GM12878 (cell line): ENCODE measurements around the gene SGTA. TPM values are rescaled to one million over a fixed set of nuclear protein-coding genes. Genes with fewer than 3 reads are reported as not detected.
A peak's percentile ranks its signal among the peaks of the same experiment; 100 is the strongest.

Experiments used
- CBFB ChIP-seq: IDR thresholded peaks from 2 replicates; pipeline ENCODE4 v1.6.1; 2016; ENCODE audit warnings: antibody characterized with exemption, low read depth
- CBX3 ChIP-seq: fragments of 200-600 bp; sonication (generic); IDR thresholded peaks from 2 replicates; pipeline ENCODE4 v1.6.1; 2016; ENCODE audit warnings: low read depth, borderline replicate concordance
- EP300 ChIP-seq, 2 experiments: fragments of 150-350 bp in 1 of 2; IDR thresholded peaks; 2 replicates each; pipeline ENCODE4 v1.6.1; 2011 to 2012; ENCODE audit warnings: low read depth in 2 of 2, low read length in 2 of 2, borderline replicate concordance in 1 of 2, improper control_type of control experiment in 1 of 2, inconsistent platforms in 1 of 2; ENCODE audit not compliant: control insufficient read depth in 1 of 2
- GABPA ChIP-seq: IDR thresholded peaks from 2 replicates; pipeline ENCODE4 v1.6.1; 2014; ENCODE audit warnings: antibody characterized with exemption, low read depth, mild to moderate bottlenecking, inconsistent platforms
- HDAC6 ChIP-seq: fragments of 200-600 bp; sonication (generic); IDR thresholded peaks from one replicate; pipeline ENCODE4 v1.8.0; 2017; ENCODE audit warnings: antibody characterized with exemption; ENCODE audit not compliant: unreplicated experiment
- IKZF1 ChIP-seq: fragments of 450-650 bp; conservative IDR thresholded peaks from 2 replicates; pipeline ENCODE4 v1.6.1; 2017; ENCODE audit warnings: antibody characterized with exemption, mild to moderate bottlenecking
- IKZF2 ChIP-seq, 2 experiments: fragments of 450-650 bp; IDR thresholded peaks; 2 replicates each; pipeline ENCODE4 v1.6.1; 2017; ENCODE audit warnings: mild to moderate bottlenecking in 2 of 2, moderate library complexity in 2 of 2
- KAT2A ChIP-seq: conservative IDR thresholded peaks from 2 replicates; pipeline ENCODE4 v1.6.1; 2011; ENCODE audit warnings: low read depth, low read length; ENCODE audit not compliant: control insufficient read depth
- KLF5 ChIP-seq: fragments of 450-650 bp; IDR thresholded peaks from 2 replicates; pipeline ENCODE4 v1.6.1; 2014; ENCODE audit warnings: mild to moderate bottlenecking; ENCODE audit not compliant: partially characterized antibody
- MEF2A ChIP-seq: IDR thresholded peaks from 2 replicates; pipeline ENCODE4 v1.6.1; 2011; ENCODE audit warnings: low read depth, mild to moderate bottlenecking, low read length, moderate library complexity; ENCODE audit not compliant: insufficient read depth
- NFIC ChIP-seq: IDR thresholded peaks from 2 replicates; pipeline ENCODE4 v1.6.1; 2012; ENCODE audit warnings: low read depth, mild to moderate bottlenecking, inconsistent platforms, low read length, moderate library complexity
- POU2F2 ChIP-seq: IDR thresholded peaks from 3 replicates; pipeline ENCODE4 v1.6.1; 2011; ENCODE audit warnings: low read depth, mild to moderate bottlenecking, low read length, borderline replicate concordance
- TARDBP ChIP-seq: IDR thresholded peaks from 2 replicates; pipeline ENCODE4 v1.6.1; 2016; ENCODE audit warnings: borderline replicate concordance
- TBL1XR1 ChIP-seq: IDR thresholded peaks from 2 replicates; pipeline ENCODE4 v1.6.1; 2012; ENCODE audit warnings: low read depth, low read length, improper control_type of control experiment
- TCF7 ChIP-seq: IDR thresholded peaks from 2 replicates; pipeline ENCODE4 v1.6.1; 2014; ENCODE audit warnings: antibody characterized with exemption, borderline replicate concordance
- ZNF217 ChIP-seq: fragments of 450-650 bp; IDR thresholded peaks from 2 replicates; pipeline ENCODE4 v1.6.1; 2017; ENCODE audit warnings: antibody characterized with exemption, mild to moderate bottlenecking
- polyA plus RNA-seq, 11 experiments: library from polyadenylated mRNA; depleted of rRNA in 4 of 11; unstranded in 6 of 11; stranded (reverse) in 5 of 11; fragments of >200 nt; fragmentation: Nextera tagmentation in 4 of 11; fragmentation: Illumina TruSeq in 1 of 11; extraction: Ambion mirVana in 4 of 11; extraction: Trizol in 1 of 11; gene quantifications; 1 replicate in 1 of 11; 2 replicates in 10 of 11; pipeline versions ENCODE4 v1.2.1 to v1.2.3, GENCODE V29; 2011 to 2016; ENCODE audit warnings: inconsistent platforms in 2 of 11, missing spikeins in 2 of 11, low read depth in 1 of 11
- total RNA-seq, 4 experiments: library from RNA; depleted of rRNA in 3 of 4; stranded (reverse); fragments of >200 nt in 3 of 4; fragmentation: Illumina TruSeq in 1 of 4; extraction: Trizol in 1 of 4; gene quantifications; 2 replicates each; pipeline versions ENCODE4 v1.2.1 to v1.2.3, GENCODE V29; 2013 to 2021
- TF ChIP-seq, protein P1 (sequence below): fragments of 450-650 bp; IDR thresholded peaks from 2 replicates; pipeline ENCODE4 v1.6.1; 2017; ENCODE audit warnings: antibody characterized with exemption, mild to moderate bottlenecking, moderate library complexity
- TF ChIP-seq, protein P2 (sequence below): fragments of 450-650 bp; IDR thresholded peaks from 2 replicates; pipeline ENCODE4 v1.6.1; 2017; ENCODE audit warnings: mild to moderate bottlenecking, low read depth, inconsistent platforms; ENCODE audit not compliant: poor library complexity, severe bottlenecking
- TF ChIP-seq, protein P3 (sequence below): fragments of 450-650 bp; IDR thresholded peaks from 2 replicates; pipeline ENCODE4 v1.6.1; 2017; ENCODE audit warnings: mild to moderate bottlenecking, moderate library complexity
- TF ChIP-seq, protein P4 (sequence below): fragments of 450-650 bp; IDR thresholded peaks from 2 replicates; pipeline ENCODE4 v1.6.1; 2014; ENCODE audit warnings: mild to moderate bottlenecking

Gene SGTA
- total and polyA plus RNA-seq, 10 of the 15 experiments (the other 5 are each of a cell fraction or from before 2014, with no cell fraction given), result 2.0 to 102 (median 48.2) TPM

DNA sequence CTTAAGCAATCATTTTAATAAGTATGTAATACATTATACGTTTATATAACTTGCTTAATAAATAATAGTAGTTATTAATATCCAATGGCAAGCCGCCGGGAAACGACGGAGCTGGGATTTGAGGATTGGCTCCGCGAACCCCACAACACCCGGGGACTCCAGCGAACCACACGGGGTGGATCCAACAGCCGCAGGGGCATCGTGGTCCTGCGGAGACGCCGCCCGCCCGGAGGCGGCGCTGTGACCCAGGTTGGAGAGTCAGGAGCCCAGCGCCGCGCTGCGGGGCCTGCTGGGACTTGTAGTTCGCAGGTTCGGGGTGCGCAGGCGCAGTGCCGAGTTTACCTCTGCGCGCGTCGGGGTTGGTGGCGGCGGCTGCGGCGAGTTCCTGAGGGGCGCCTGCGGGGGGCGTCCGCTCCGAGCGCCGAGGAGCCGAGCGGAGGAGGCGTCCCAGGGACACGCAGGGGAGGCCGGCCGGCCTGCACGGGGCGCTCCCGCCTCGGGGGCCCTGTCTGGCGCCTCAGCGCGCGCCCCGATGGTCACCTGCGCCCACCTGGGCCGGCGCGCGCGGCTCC lies 36.6 kb upstream of the SGTA start, which contains the start of gene ZNF554 (continued):
- TF ChIP-seq, protein P1, sequence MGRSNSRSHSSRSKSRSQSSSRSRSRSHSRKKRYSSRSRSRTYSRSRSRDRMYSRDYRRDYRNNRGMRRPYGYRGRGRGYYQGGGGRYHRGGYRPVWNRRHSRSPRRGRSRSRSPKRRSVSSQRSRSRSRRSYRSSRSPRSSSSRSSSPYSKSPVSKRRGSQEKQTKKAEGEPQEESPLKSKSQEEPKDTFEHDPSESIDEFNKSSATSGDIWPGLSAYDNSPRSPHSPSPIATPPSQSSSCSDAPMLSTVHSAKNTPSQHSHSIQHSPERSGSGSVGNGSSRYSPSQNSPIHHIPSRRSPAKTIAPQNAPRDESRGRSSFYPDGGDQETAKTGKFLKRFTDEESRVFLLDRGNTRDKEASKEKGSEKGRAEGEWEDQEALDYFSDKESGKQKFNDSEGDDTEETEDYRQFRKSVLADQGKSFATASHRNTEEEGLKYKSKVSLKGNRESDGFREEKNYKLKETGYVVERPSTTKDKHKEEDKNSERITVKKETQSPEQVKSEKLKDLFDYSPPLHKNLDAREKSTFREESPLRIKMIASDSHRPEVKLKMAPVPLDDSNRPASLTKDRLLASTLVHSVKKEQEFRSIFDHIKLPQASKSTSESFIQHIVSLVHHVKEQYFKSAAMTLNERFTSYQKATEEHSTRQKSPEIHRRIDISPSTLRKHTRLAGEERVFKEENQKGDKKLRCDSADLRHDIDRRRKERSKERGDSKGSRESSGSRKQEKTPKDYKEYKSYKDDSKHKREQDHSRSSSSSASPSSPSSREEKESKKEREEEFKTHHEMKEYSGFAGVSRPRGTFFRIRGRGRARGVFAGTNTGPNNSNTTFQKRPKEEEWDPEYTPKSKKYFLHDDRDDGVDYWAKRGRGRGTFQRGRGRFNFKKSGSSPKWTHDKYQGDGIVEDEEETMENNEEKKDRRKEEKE, result 0 out of 2 replicates have a peak, but pooled peaks have one; percentile 41
- TF ChIP-seq CBFB, result no peak
- peak; percentile 62; the same call in 1 of the 2 replicates for TF ChIP-seq TBL1XR1
- peak; percentile 76; the same call in 2 of the 3 replicates for TF ChIP-seq POU2F2
- no peak for TF ChIP-seq IKZF2 (IDR thresholded peaks at IDR 0.05)
- TF ChIP-seq, protein P2, sequence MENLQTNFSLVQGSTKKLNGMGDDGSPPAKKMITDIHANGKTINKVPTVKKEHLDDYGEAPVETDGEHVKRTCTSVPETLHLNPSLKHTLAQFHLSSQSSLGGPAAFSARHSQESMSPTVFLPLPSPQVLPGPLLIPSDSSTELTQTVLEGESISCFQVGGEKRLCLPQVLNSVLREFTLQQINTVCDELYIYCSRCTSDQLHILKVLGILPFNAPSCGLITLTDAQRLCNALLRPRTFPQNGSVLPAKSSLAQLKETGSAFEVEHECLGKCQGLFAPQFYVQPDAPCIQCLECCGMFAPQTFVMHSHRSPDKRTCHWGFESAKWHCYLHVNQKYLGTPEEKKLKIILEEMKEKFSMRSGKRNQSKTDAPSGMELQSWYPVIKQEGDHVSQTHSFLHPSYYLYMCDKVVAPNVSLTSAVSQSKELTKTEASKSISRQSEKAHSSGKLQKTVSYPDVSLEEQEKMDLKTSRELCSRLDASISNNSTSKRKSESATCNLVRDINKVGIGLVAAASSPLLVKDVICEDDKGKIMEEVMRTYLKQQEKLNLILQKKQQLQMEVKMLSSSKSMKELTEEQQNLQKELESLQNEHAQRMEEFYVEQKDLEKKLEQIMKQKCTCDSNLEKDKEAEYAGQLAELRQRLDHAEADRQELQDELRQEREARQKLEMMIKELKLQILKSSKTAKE, result no peak
- no peak for TF ChIP-seq NFIC
- TF ChIP-seq CBX3, result no peak
- TF ChIP-seq MEF2A, result 0 out of 2 replicates have a peak, but pooled peaks have one; percentile 47
- TF ChIP-seq, protein P3, sequence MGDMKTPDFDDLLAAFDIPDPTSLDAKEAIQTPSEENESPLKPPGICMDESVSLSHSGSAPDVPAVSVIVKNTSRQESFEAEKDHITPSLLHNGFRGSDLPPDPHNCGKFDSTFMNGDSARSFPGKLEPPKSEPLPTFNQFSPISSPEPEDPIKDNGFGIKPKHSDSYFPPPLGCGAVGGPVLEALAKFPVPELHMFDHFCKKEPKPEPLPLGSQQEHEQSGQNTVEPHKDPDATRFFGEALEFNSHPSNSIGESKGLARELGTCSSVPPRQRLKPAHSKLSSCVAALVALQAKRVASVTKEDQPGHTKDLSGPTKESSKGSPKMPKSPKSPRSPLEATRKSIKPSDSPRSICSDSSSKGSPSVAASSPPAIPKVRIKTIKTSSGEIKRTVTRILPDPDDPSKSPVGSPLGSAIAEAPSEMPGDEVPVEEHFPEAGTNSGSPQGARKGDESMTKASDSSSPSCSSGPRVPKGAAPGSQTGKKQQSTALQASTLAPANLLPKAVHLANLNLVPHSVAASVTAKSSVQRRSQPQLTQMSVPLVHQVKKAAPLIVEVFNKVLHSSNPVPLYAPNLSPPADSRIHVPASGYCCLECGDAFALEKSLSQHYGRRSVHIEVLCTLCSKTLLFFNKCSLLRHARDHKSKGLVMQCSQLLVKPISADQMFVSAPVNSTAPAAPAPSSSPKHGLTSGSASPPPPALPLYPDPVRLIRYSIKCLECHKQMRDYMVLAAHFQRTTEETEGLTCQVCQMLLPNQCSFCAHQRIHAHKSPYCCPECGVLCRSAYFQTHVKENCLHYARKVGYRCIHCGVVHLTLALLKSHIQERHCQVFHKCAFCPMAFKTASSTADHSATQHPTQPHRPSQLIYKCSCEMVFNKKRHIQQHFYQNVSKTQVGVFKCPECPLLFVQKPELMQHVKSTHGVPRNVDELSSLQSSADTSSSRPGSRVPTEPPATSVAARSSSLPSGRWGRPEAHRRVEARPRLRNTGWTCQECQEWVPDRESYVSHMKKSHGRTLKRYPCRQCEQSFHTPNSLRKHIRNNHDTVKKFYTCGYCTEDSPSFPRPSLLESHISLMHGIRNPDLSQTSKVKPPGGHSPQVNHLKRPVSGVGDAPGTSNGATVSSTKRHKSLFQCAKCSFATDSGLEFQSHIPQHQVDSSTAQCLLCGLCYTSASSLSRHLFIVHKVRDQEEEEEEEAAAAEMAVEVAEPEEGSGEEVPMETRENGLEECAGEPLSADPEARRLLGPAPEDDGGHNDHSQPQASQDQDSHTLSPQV, result peak; percentile 70; the same call in 1 of the 2 replicates
- peak; percentile 100 for TF ChIP-seq IKZF1
- peak; percentile 94 for TF ChIP-seq TARDBP
- TF ChIP-seq KLF5, result peak; percentile 85
- peak; percentile 21 for TF ChIP-seq HDAC6
- no peak for TF ChIP-seq GABPA
- TF ChIP-seq ZNF217, result peak; percentile 73; the same call in 1 of the 2 replicates
- 0 out of 4 replicates have a peak, but pooled peaks of 1 of the 2 experiments have one; percentile 27 for TF ChIP-seq EP300 (IDR thresholded peaks at IDR 0.05; ENCODE audit: borderline replicate concordance in 1 of 2, control insufficient read depth in 1 of 2, low read depth in 2 of 2, low read length in 2 of 2)
- TF ChIP-seq TCF7, result no peak
- TF ChIP-seq, protein P4, sequence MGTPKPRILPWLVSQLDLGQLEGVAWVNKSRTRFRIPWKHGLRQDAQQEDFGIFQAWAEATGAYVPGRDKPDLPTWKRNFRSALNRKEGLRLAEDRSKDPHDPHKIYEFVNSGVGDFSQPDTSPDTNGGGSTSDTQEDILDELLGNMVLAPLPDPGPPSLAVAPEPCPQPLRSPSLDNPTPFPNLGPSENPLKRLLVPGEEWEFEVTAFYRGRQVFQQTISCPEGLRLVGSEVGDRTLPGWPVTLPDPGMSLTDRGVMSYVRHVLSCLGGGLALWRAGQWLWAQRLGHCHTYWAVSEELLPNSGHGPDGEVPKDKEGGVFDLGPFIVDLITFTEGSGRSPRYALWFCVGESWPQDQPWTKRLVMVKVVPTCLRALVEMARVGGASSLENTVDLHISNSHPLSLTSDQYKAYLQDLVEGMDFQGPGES, result no peak
- no peak for TF ChIP-seq KAT2A
